GM23338 (cell line): ENCODE results near the gene TUBA4B. TPM values are rescaled to one million over a fixed set of nuclear protein-coding genes. Genes with fewer than 3 reads are reported as not detected.

Source experiments
- ATAC-seq: fragments of 200-7000 bp; cut with Tn5 transposase; 3 replicates; pipeline ENCODE4 v1.9.1; 2020
- DNase-seq: peaks from one replicate; pipeline ENCODE4 v3.0.0-alpha.2; 2015; ENCODE audit warnings: low spot score
- H2AFZ ChIP-seq: fragments of 200-600 bp; sonication (generic); 2 replicates; pipeline ENCODE4 v1.8.0; 2016; ENCODE audit warnings: antibody characterized with exemption, mild to moderate bottlenecking, moderate library complexity
- H3F3A ChIP-seq: fragments of 200-600 bp; sonication (generic); replicated peaks from 2 replicates; pipeline ENCODE4 v1.8.0; 2017; ENCODE audit warnings: antibody characterized with exemption, mixed run types, low read depth
- H3K27ac ChIP-seq: fragments of 200-600 bp; sonication (generic); 2 replicates; pipeline ENCODE4 v1.6.1; 2016; ENCODE audit warnings: low read depth
- H3K27me3 ChIP-seq: fragments of 200-600 bp; sonication (generic); 2 replicates; pipeline ENCODE4 v1.8.0; 2016; ENCODE audit warnings: mild to moderate bottlenecking, mixed run types, moderate library complexity; ENCODE audit not compliant: insufficient read depth
- H3K36me3 ChIP-seq: fragments of 200-600 bp; sonication (generic); 2 replicates; pipeline ENCODE4 v1.8.0; 2016; ENCODE audit warnings: mild to moderate bottlenecking; ENCODE audit not compliant: insufficient read depth
- H3K4me1 ChIP-seq: fragments of 200-600 bp; sonication (generic); 2 replicates; pipeline ENCODE4 v1.8.0; 2016; ENCODE audit warnings: mild to moderate bottlenecking, moderate library complexity; ENCODE audit not compliant: insufficient read depth
- H3K4me2 ChIP-seq: fragments of 200-600 bp; sonication (generic); 2 replicates; pipeline ENCODE4 v1.7.1; 2017; ENCODE audit warnings: mixed run types
- H3K4me3 ChIP-seq: fragments of 200-600 bp; sonication (generic); 2 replicates; pipeline ENCODE4 v1.6.1; 2016; ENCODE audit warnings: mixed run types
- H3K79me2 ChIP-seq: fragments of 200-600 bp; sonication (generic); replicated peaks from 2 replicates; pipeline ENCODE4 v1.8.0; 2017; ENCODE audit warnings: mild to moderate bottlenecking; ENCODE audit not compliant: insufficient read depth
- H3K9me2 ChIP-seq: fragments of 200-600 bp; sonication (generic); 2 replicates; pipeline ENCODE4 v1.8.0; 2017; ENCODE audit not compliant: insufficient read depth
- H4K20me1 ChIP-seq: fragments of 200-600 bp; sonication (generic); replicated peaks from 2 replicates; pipeline ENCODE4 v1.8.0; 2017; ENCODE audit warnings: mild to moderate bottlenecking; ENCODE audit not compliant: insufficient read depth
- H3K27ac Mint-ChIP-seq: 2 replicates; pipeline ENCODE4 v1.8.0; 2020; ENCODE audit warnings: inconsistent platforms, mild to moderate bottlenecking, moderate library complexity, mixed read lengths
- H3K27me3 Mint-ChIP-seq: 3 replicates; pipeline ENCODE4 v1.8.0; 2022; ENCODE audit warnings: low read depth, mild to moderate bottlenecking, moderate library complexity, mixed read lengths, inconsistent platforms; ENCODE audit not compliant: insufficient read depth, poor library complexity
- H3K36me3 Mint-ChIP-seq: 3 replicates; pipeline ENCODE4 v1.8.0; 2021; ENCODE audit warnings: low read depth, mild to moderate bottlenecking, inconsistent platforms, moderate library complexity, mixed read lengths
- H3K4me1 Mint-ChIP-seq: 3 replicates; pipeline ENCODE4 v1.8.0; 2020; ENCODE audit warnings: mild to moderate bottlenecking, inconsistent platforms, mixed read lengths
- H3K4me3 Mint-ChIP-seq: 3 replicates; pipeline ENCODE4 v1.8.0; 2021; ENCODE audit warnings: moderate library complexity, mild to moderate bottlenecking, inconsistent platforms, mixed read lengths
- H3K9me3 Mint-ChIP-seq: 3 replicates; pipeline ENCODE4 v1.8.0; 2020; ENCODE audit warnings: moderate library complexity, mild to moderate bottlenecking, inconsistent platforms, mixed read lengths
- CREB1 ChIP-seq: fragments of 250-450 bp; sonication (Bioruptor Pico); IDR thresholded peaks from 2 replicates; pipeline ENCODE4 v1.5.0; 2020; ENCODE audit warnings: low read depth, mild to moderate bottlenecking, moderate library complexity
- EZH2 ChIP-seq: fragments of 200-600 bp; sonication (generic); IDR thresholded peaks from one replicate; pipeline ENCODE4 v1.8.0; 2017; ENCODE audit warnings: antibody characterized with exemption, mild to moderate bottlenecking, low read depth; ENCODE audit not compliant: unreplicated experiment
- EZH2phosphoT487 ChIP-seq: fragments of 200-600 bp; sonication (generic); IDR thresholded peaks from one replicate; pipeline ENCODE4 v1.8.1; 2018; ENCODE audit warnings: antibody characterized with exemption; ENCODE audit not compliant: unreplicated experiment
- STAT1 ChIP-seq: IDR thresholded peaks from one replicate; pipeline ENCODE4 v1.6.1; 2016; ENCODE audit warnings: antibody characterized with exemption; ENCODE audit not compliant: unreplicated experiment
- ZNF331 ChIP-seq: fragments of 250-450 bp; sonication (Bioruptor Pico); IDR thresholded peaks from 2 replicates; pipeline ENCODE4 v1.5.0; 2020; ENCODE audit warnings: low read depth, mild to moderate bottlenecking, moderate library complexity
- polyA plus RNA-seq: library from polyadenylated mRNA; unstranded; fragments of >200 nt; fragmentation: Nextera tagmentation; extraction: Ambion mirVana; gene quantifications from 2 replicates; pipeline ENCODE4 v1.2.1, GENCODE V29; 2016
- total RNA-seq: library from RNA; depleted of rRNA; stranded (reverse); fragments of >200 nt; shearing (Covaris generic); gene quantifications from 2 replicates; pipeline ENCODE4 v1.2.3, GENCODE V29; 2014
- TF ChIP-seq, protein P1 (sequence below): IDR thresholded peaks from 2 replicates; pipeline ENCODE4 v1.6.1; 2016; ENCODE audit warnings: antibody characterized with exemption
- TF ChIP-seq, protein P2 (sequence below): IDR thresholded peaks from one replicate; pipeline ENCODE4 v1.6.1; 2018; ENCODE audit warnings: antibody characterized with exemption; ENCODE audit not compliant: unreplicated experiment

The TUBA4B gene
- total and polyA plus RNA-seq, 2 experiments from 2014 or later, result 0.14 TPM; not detected in 1

DNA sequence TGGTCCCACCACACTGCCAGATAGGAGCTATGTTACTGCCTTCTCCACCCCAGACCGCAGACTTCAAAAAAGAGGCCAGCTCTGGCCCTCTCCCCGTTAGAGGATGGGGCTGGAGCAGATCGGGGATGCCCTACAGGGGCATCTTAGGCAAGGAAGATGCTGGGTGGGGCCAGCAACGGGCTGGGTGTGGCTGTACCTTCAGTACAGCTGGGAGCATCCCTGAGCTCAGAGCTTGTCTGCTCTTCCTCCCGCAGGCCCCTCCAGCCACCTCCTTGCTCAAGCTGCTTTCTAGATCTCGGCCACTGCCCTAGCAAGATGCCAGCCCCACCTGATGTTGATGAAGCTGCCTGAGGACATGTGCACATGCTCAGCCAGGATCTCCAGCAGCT lies 46.3 kb downstream of the TUBA4B start (continued):
- TF ChIP-seq, protein P1, sequence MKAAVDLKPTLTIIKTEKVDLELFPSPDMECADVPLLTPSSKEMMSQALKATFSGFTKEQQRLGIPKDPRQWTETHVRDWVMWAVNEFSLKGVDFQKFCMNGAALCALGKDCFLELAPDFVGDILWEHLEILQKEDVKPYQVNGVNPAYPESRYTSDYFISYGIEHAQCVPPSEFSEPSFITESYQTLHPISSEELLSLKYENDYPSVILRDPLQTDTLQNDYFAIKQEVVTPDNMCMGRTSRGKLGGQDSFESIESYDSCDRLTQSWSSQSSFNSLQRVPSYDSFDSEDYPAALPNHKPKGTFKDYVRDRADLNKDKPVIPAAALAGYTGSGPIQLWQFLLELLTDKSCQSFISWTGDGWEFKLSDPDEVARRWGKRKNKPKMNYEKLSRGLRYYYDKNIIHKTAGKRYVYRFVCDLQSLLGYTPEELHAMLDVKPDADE, result no peak
- no peak for TF ChIP-seq EZH2
- TF ChIP-seq ZNF331 (CRISPR knock-in tag), result no peak
- no peak for TF ChIP-seq CREB1 (CRISPR knock-in tag)

DNA sequence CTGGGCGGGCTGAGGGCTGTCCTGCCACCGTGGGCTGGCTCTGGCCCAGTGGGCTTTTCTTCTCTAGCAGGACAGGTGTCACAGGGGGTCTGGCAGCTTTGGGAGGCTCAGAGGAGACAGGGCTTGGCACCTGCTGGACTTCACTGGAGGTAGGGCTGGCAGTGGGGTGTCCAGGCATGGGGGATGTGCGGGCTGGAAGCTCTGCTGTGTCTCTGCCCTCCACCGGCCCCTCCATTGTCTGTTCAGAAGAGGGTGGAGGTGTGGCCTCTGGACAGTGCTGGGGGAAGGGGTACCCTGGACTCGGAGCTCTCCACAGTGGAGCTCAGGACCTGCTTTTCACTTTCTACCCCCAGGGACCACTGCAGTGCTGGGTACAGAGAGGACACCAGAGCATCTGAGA lies 47.0 kb downstream of the TUBA4B start:
- H3K27me3 Mint-ChIP-seq, result peaks cover 26% of the 10 kb centered on the region
- no peaks in the 10 kb centered on the region for H3K79me2 ChIP-seq

More for the DNA sequence above, 47.0 kb downstream of the TUBA4B start:
- H3K4me3 ChIP-seq, result no peak overlapping the region
- no peak overlapping the region for H3K4me2 ChIP-seq
- peaks cover 5% of the 10 kb centered on the region; the same call in 1 of the 2 replicates for H4K20me1 ChIP-seq
- H3K9me3 Mint-ChIP-seq, result no peaks in the 10 kb centered on the region; the same call in 2 of the 3 replicates
- DNase-seq, result no peak
- no peak overlapping the region for H3K27ac ChIP-seq
- H3K4me3 Mint-ChIP-seq, result no peak overlapping the region
- peak; percentile 12 for ATAC-seq
- no peaks in the 10 kb centered on the region for H3K9me2 ChIP-seq
- TF ChIP-seq, protein P2, sequence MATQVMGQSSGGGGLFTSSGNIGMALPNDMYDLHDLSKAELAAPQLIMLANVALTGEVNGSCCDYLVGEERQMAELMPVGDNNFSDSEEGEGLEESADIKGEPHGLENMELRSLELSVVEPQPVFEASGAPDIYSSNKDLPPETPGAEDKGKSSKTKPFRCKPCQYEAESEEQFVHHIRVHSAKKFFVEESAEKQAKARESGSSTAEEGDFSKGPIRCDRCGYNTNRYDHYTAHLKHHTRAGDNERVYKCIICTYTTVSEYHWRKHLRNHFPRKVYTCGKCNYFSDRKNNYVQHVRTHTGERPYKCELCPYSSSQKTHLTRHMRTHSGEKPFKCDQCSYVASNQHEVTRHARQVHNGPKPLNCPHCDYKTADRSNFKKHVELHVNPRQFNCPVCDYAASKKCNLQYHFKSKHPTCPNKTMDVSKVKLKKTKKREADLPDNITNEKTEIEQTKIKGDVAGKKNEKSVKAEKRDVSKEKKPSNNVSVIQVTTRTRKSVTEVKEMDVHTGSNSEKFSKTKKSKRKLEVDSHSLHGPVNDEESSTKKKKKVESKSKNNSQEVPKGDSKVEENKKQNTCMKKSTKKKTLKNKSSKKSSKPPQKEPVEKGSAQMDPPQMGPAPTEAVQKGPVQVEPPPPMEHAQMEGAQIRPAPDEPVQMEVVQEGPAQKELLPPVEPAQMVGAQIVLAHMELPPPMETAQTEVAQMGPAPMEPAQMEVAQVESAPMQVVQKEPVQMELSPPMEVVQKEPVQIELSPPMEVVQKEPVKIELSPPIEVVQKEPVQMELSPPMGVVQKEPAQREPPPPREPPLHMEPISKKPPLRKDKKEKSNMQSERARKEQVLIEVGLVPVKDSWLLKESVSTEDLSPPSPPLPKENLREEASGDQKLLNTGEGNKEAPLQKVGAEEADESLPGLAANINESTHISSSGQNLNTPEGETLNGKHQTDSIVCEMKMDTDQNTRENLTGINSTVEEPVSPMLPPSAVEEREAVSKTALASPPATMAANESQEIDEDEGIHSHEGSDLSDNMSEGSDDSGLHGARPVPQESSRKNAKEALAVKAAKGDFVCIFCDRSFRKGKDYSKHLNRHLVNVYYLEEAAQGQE, result no peak
- TF ChIP-seq EZH2phosphoT487 (no peak), ZNF331 (CRISPR knock-in tag) (no peak), EZH2 (no peak), STAT1 (no peak), CREB1 (CRISPR knock-in tag) (no peak)
- H3K36me3 Mint-ChIP-seq, result no peaks in the 10 kb centered on the region; the same call in 2 of the 3 replicates
- no peaks in the 10 kb centered on the region for H3K36me3 ChIP-seq
- peaks cover 6% of the 10 kb centered on the region; the same call in 1 of the 2 replicates for H3K4me1 ChIP-seq
- H2AFZ ChIP-seq, result no peak overlapping the region
- H3F3A ChIP-seq, result peaks cover 5% of the 10 kb centered on the region; the same call in 1 of the 2 replicates
- peaks cover 12% of the 10 kb centered on the region for H3K4me1 Mint-ChIP-seq
- H3K27ac Mint-ChIP-seq, result no peak overlapping the region
- peaks cover 12% of the 10 kb centered on the region for H3K27me3 ChIP-seq
